Ovary (tissue), 3 donors: Measurements from ENCODE around the gene USP49.

Experiments used
- EP300 ChIP-seq: sonication (generic); formaldehyde crosslinking; IDR thresholded peaks from one replicate; pipeline ENCODE4 v1.6.1; 2017; ENCODE audit warnings: antibody characterized with exemption
- POLR2A ChIP-seq: fragments of 450-650 bp; IDR thresholded peaks from one replicate; pipeline ENCODE4 v1.6.1; 2017; ENCODE audit warnings: antibody characterized with exemption, mild to moderate bottlenecking, moderate library complexity
- TF ChIP-seq, protein P1 (sequence below), 3 donors: fragments of 450-650 bp in 2 of 3; fragments of 200-600 bp in 1 of 3; IDR thresholded peaks; one replicate each; pipeline versions ENCODE4 v1.5.1 to v1.8.0; 2016 to 2022; ENCODE audit warnings: antibody characterized with exemption in 3 of 3, mild to moderate bottlenecking in 1 of 3
- donor health status: DM: no; HTN: no; CAD: no.

DNA sequence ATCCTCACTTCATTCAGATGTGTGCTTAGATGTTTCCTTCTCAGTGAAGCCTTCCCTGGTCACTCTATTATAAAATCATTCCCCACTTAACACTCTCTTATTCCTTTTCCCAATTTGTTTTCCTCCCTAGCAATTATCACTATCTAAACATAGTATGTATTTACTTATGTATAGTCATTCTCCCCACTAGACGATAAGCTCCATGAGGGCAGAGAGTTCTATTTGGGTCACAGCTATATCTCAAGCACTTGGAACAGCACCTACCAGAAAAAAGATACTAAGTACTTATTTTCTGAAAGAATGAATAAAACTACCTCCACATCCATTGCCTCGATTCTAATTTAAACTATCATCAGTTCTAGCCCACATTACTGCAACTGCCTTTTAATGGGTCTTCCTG, 36.5 kb downstream of the USP49 start:
- TF ChIP-seq, protein P1, sequence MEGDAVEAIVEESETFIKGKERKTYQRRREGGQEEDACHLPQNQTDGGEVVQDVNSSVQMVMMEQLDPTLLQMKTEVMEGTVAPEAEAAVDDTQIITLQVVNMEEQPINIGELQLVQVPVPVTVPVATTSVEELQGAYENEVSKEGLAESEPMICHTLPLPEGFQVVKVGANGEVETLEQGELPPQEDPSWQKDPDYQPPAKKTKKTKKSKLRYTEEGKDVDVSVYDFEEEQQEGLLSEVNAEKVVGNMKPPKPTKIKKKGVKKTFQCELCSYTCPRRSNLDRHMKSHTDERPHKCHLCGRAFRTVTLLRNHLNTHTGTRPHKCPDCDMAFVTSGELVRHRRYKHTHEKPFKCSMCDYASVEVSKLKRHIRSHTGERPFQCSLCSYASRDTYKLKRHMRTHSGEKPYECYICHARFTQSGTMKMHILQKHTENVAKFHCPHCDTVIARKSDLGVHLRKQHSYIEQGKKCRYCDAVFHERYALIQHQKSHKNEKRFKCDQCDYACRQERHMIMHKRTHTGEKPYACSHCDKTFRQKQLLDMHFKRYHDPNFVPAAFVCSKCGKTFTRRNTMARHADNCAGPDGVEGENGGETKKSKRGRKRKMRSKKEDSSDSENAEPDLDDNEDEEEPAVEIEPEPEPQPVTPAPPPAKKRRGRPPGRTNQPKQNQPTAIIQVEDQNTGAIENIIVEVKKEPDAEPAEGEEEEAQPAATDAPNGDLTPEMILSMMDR (IDR thresholded peaks at IDR 0.05): no peak
- TF ChIP-seq EP300 (no peak), POLR2A (no peak)
